GM19463 (cell line): ENCODE results near the gene PER1.
A peak's percentile ranks its signal among the peaks of the same experiment; 100 is the strongest.

Source experiments
- ATAC-seq: cut with Tn5 transposase; IDR thresholded peaks from one replicate; pipeline ENCODE4 v1.9.1; 2021; ENCODE audit warnings: mild to moderate bottlenecking, moderate library complexity; ENCODE audit not compliant: unreplicated experiment

Gene PER1

DNA sequence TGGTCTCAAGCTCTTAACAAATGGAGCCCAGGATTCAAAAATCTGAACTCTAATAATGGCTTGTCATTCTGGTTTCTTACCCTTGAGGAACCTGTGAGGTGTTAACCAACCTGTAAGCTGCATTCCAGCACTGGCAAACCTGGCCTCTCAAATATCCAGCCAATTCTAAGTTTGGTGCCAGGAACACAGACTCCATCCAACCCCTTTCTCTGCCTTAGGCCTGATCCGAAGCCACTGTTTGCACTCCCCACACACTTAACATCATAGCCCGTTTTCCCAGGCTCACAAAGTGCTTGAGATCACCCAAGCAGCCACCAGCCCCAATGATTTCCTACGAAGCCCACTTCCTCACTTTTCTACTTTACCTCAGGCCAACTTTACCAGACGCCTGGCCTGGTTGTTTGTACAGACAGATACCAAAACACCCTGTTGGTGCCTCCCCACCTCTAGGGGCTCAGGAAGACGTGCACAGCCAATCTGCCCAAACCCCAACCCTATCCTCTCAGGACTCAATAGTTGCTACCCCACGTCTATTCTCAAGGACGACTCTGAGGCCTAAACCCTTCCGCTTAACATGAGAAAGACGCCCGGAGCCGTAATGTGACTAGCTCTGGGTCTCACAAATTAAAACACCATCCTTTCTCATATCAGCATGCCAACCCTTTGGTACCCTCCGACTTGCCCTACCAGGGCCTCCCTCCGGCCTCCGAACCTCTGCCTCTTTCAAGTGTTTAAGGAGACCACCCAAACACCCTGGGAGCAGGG lies 3.2 kb upstream of the PER1 start:
- ATAC-seq: no peak

DNA sequence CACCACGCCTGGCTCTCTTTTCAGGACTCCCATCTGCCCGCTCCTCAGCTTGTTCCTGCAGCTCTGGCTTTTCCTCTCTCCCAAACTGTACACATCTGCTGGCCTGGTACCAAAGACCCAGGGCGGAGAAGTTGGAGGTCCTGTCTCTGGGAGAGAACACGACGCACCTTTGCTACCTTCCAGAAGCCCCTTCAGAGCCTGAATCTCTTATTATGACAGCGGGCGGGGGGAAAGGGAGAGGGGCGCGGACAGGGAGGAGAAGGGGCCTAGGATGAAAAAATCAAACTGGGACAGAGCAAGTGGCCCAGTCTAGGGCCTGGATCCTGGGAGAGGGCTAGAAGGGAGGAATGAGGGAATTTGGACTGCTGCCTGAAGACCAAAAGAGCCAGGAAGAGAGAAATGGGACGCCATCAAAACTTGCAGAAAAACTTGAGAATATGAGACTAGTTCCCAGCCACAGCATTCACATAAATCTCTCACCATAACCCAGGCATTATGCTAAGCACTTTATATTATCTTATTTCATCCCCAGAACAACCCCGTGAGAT lies 2.5 kb upstream of the PER1 start:
- no peak for ATAC-seq

DNA sequence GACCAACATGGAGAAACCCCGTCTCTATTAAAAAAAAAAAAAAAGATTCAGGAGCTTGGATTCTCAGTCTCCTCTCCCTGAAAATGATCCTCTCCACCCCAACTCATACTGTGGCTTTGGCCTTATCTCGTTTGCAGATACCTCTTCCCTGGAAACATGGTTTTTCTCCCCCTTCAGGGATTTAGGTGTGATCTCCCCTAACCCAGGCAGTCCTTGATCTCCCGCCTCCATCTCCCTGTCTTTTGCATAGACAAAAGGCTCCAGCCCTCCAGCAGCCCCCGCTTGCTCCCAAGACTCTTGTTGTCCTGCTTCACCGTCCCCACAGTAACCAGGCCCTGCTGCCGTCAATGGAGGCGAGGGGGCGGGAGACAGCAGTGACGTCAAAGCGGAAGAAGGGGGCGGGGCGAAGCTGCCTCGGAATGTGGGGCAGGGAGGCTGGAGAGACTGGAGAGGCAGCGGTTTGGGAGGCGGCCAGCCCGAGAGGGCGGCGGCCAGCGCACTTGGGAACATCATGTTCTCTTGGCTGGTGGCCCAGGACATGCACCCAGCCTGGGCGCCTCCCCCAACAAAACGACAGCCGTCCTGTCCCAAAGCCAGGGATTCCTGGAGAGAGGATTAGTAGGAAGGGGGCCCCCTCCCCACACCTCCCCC lies 1.9 kb upstream of the PER1 start:
- ATAC-seq: no peak

DNA sequence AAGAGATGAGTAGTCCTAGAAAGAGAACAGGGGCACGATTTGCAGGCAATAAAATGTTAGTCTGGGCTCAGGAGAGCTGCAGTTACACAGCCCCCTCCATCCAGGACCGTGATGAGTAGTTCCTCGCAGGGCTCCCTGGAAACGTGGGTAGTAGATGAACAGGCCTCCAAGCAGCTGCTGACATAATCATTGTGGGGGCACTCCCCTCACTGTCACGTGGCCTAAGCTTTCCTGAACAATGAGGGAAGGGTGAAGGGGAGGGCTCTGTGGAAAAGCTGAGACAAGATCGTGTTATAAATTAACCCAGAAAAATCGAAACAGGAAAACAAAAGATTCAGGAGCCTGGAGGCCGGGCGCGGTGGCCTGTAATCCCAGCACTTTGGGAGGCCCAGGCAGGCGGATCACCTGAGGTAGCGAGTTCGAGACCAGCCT lies 1.3 kb upstream of the PER1 start:
- ATAC-seq: no peak

DNA sequence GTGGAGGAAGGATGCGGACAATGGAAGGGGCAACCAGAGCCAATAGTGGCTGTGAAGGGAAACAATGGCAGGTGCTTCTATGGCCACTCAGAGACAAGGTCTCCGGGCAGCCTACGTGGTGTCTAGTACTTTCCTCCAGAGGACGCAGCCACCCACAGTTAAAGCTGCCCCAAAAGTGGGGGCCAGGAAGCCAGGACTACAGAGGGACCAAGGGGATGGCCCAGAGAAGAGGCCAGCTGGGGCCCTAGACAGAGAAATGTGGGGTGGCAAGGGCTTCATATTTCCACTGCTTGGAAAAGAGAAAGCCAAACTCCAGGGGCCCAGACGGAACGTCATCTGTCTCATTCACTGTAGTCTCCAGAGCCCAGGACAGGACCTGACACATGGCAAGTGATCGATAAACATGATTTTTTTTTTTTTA lies 837 bp upstream of the PER1 start:
- no peak for ATAC-seq

DNA sequence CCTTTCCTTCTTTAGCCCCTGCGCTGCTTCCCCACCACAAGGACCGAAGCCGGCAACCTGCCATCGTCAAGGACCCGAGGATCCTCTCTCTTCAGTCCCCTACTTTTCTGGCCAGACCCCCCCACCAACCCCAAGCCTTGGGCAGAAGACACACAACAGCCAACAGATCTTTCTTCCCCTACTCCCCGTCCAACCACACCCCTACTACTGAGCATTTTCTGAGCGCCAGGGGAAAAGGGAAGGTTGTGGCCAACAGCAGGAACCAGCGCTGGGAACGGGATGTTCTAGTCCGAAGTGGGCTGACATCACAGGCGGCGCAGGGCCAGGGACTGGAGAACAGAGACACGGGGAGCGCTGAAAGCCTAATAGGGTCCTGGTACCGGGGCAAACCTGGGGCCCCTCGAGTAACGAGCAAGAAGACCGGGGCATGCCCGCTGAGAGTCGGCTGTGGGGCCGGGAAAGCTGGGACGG lies 528 bp downstream of the PER1 start:
- ATAC-seq: no peak

DNA sequence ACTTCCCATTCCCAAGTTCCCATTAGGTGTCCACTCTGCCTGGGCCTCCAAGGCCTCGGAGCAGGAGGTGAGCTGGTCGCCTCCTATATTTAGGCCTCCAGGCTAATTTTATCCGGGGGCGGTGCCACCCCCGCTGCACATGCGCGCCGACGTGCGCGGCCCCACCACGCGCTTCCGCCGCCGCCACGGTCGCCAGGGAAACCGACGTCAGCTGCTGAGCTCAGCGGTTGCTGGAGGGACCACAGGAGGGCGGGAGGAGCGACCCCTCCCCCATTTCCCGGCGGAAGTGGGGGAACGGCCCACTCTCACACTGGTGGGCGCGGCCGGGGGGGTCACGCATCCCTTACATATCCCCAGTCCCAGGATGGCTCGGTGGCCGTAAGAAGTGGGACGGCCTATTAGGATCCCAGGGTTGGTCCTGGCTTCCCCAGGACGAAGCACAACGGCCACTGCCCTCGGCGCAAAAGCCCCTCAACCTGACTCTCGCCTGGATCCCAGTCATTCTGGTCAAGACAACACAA lies 1.0 kb downstream of the PER1 start:
- peak; percentile 34 for ATAC-seq

DNA sequence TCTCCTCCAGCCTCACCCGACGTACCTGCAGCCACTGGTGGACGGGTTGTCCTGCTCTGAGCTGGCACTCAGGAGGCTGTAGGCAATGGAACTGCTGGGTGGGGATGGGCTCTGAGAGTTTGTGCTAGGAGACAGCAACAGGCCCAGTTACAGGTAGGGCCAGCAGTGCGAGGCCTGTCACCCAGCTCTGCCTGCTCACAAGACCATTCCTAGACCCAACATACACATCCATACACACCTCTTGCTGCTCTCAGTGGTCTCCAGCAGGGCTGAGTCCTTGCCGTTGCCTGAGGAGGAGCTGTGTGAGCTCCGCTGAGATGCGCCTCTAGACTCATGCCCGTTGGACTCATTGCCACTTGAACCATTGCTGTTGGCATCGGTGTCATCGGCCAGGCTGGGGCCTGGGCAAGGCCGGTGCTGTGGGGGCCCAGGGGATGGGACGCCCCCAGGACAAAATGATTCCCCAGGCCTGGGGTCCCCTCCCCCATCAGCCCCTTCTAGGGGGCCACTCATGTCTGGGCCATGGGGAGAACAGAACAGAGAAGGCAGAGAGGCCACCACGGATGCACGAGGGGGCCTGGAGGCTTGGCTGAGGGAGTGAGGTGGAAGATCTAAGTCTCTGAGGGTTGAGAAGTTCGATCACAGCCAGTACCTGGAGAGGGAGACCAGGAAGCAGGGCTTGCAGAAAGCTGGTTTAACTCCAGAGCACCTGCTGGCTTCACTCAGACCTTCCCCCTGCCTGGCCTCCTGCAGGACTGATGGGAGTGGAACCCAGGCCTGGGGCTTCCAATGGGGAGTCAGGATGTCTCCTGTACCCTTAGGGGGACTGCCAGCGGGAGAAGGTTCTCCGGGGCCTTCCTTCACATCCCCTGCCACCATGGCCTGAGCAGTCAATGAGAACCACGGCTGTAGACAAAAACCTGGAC lies 1.7 kb downstream of the PER1 start:
- no peak for ATAC-seq

DNA sequence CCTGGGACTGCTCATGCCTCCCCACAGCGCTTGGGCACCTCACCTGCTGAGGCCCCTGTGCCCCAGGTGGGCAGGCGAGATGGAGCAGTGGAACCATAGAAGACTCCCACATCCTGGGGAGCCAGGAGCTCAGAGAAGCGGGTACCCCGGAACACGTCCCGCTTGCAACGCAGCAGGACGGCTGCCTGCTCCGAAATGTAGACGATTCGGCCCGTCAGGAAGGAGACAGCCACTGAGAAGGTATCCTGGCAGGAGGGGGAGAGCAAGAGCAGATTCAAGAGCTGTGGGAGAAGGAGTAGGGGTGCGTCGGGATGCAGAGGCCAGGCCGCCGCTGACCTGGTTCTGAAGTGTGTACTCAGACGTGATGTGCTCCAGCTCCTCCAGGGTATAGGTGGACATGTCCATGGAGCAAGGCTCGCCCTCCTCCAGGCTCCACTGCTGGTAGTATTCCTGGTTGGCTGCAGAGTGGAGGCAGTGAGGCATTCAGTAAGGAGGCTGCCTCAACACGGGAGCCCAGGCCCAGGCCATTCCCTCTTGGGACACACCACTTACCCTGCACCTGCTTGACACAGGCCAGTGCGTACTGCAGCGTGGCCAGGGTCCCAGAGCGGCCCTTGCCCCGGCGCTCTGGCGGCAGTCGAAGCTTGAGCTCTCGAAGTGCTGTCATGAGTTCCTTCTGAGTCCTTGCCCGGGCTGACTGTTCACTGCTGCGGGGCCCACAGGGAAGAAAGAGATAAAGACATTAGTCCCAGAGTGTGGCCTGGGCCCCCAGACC lies 2.6 kb downstream of the PER1 start:
- ATAC-seq: no peak

DNA sequence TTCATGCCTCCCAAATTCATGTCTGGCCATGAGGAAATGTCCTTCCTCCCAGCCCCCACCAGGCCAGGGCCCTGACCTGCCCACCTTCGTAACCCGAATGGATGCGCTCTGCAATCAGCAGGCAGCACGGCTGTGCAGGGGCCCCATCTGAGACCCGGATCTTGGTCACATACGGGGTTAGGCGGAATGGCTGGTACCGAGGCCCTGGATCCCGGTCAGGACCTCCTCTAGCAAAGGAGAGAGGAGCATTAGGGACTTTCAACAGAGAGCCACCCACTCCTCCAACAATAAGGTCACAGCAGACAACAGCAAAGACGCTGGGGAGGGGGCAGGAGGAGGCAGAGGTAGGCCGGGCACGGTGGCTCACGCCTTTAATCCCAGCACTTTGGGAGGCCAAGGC lies 3.6 kb downstream of the PER1 start:
- ATAC-seq: no peak

DNA sequence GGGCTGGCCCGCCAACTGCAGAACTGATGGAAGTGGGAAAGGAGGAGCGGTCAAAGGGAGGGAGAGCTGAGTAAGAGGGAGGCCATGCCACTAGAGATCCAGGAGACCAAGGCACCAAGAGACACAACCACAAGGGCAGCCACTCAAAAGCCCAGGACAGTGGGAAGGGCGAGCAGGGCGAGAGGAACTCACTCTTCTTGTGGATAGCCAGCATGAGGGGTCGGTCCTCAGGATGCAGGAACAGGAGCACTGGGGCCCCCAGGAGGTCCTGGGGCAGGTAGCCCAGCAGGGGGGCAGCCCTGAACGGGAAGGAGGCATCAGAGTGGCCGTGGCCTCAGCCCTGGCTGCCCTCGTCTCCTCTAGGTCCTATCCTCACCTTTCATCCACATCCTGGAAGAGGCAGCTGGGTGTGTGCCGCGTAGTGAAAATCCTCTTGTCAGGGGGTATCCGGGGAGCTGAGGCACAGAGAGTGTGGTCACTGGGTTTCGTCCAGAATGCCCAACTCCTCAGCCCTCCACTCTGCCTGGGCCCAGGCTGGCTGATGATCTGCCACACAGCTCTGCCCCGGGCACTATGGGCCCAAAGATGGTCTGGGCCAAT lies 4.3 kb downstream of the PER1 start:
- ATAC-seq: no peak

DNA sequence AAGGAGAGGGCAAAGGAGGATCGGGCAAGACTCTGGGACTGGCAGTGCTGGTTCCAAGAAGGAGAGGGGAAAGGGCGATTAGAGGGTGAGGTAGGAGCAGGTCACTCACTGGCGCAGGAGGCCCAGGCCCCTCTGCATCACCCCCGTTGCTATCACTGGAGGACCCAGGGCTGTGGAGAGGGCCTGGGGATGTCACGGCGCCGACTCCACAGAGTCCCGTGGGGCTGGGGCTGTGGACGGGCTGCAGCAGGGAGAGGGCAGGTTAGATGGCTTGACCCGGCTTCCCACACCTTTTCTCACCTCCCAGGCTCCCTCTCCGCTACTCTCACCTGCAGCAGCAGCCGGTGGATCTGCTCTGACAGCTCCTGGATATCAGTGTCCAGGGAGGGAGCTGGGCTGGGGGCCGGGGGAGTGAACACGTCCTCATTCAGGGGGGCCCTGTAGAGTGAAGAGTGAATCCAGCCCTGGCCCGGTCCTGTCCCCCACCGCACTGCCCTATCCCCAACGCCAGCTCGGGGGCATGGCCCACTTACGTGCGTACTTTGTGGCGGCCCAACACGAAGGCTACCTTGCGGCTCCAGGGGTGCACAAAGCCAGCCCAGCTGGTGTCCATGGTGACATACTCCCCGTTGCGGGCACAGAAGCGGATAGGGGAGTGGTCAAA lies 4.9 kb downstream of the PER1 start:
- no peak for ATAC-seq

DNA sequence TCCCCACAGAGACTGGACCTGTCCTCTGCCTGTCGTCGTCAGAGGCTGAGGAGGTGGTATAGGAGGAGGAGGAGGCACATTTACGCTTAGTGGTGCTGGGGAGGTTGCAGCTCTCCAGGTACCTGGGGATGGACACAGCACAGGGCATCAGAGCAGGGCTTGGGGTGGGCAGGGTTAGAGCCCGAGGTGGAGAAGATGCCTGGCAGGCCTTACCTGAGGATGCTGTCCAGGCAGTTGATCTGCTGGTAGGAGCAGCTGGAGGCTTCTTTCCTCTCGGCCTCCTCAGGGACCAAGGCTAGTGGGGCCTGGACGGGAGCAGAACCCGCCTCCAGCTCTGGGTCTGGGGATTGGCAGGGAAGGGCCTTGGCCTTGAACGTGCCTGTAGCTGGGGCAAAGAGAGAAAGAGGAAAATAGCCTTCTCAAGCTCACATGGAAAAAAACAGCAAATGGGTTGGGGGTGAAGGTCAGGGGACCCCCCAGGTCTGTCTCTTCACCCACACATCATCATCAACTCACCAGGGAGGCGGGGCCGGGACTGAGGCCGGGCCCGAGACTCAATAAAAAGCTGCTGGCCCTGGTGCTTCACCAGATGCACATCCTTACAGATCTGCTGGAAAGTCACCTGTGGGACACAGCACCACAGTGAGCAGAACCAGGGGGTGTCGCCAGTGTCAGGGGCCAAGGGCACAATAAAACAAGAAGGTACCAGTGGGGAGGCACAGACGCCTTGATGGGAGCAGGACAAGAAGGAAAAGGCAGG lies 5.6 kb downstream of the PER1 start:
- no peak for ATAC-seq

DNA sequence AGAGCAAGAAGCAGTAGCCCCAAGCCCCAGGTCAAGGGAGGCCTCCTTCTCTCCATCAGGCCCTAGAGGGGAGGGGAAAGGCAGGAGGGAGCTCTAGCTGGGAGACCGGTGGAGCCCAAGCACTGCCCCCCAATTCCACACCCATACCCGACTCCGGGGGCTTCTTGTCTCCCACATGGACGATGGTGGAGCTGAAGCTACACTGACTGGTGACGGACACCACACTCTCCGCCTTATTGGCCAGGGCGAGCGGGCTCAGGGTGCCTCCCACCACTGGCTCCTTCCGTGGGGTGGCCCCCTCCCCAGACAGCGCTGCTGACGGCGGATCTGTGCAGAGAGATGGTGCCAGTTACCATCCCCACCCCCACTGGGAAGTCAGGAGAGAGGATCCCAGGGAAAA lies 6.4 kb downstream of the PER1 start:
- ATAC-seq: no peak

DNA sequence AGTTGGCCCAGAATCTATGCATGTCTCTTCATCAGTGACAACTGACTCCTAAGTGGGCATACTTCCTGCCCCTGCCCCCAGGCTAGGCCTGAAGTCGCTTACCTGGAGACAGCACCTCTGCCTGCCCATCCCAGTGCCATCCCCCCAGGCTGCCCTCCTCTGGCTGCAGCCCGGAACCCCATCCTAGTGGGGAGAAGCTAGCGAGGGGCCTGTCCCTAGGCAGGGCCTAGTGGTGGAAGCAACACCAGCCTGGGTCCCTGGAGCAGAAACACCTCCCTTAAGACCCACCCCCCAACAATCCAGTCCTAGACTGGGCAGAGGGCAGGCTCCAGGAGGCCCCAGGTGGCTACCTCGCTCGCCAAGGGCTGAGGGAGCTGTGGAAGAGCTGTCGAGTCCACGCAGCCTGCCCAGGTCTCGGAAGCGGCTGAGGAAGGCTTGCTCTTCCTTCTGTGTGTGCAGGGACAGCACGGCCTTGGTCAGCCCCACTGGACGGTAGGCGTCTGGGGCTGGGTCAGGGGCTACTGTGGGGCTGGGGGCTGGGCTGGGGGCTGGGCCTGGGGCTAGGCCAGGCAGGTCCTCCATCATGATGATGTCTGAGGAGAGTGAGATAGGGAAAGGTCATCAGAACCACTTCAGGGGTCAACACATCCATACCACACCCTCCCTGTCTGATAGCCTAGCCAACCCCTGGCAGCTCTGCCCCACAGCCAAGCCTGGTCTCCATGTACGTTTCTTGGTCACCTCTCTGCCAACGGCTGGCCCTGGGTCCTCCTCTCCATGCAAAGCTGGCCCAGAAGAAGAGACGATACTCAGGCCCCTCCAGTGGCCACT lies 7.6 kb downstream of the PER1 start:
- ATAC-seq: no peak

DNA sequence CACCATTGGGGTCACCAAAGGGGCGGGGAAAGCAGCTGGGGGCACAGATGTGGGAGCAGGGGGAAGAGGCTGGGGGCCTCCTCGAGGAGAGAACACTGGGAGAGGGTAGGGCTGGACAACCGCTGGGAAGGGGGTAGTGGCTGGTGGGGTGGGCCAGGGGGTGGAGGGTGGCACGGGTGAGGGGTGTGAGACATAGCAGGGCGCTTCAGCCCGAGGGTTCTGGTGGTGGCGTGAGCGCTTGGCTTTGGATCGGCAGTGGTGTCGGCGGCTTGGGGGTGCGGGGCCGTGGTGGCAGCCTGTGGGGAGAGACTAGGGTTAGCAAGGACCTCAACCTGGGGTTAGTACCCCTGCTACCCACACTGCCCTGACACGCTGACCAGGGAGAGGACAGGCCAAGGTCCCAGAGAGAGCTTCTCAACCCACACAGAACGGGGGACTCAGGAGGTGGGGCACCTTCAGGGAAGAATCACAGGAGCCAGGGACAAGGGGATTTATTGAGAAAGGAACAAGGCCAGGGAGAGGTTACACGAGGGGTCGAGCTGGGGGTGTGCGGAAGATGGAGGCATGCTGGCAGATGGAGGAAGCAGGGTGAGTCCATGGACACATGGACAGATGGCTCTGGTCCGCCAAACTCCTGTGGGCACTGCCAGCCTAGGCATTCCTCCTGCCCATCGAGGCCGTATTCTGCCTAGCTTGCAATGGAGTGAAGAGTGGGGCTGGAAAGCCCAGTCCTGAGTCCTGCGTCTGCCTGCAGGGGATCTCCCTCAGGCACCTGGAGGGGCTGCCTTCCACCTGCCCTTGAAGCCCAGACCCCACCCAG lies 8.4 kb downstream of the PER1 start:
- no peak for ATAC-seq
